HepG2 (cell line): ENCODE measurements around the gene STARD13. TPM values are rescaled to one million over a fixed set of nuclear protein-coding genes. Genes with fewer than 3 reads are reported as not detected.

Experiments
- ATAC-seq: fragments of 200-7000 bp; cut with Tn5 transposase; 3 replicates; pipeline ENCODE4 v1.9.1; 2020; ENCODE audit warnings: mild to moderate bottlenecking, moderate library complexity
- BruUV-seq: library from RNA; stranded (reverse); fragments of 400-500 nt; replicated peaks from 2 replicates; lab custom pipeline; 2021; lab: Mats Ljungman, UMichigan
- CTCF ChIA-PET: fragments of 300-600 bp; formaldehyde crosslinking; extraction: SDS; loops from one replicate; lab custom pipeline; 2021; ENCODE audit warnings: low total read pairs, inconsistent platforms, low intra/inter-chr PET ratio; lab: Yijun Ruan, JAX
- POLR2A ChIA-PET: fragments of 350-600 bp; sonication (Branson Sonifier 250); formaldehyde crosslinking; loops from one replicate; lab custom pipeline; 2020; ENCODE audit warnings: antibody characterized with exemption, inconsistent platforms; lab: Yijun Ruan, JAX
- DNase-seq: peaks from one replicate; pipeline ENCODE4 v3.0.0-alpha.2; 2015; ENCODE audit warnings: low spot score
- FAIRE-seq: peaks from 3 replicates; lab custom pipeline; 2011; peaks lifted over from hg19 to GRCh38; lab: Jason Lieb, UNC
- H2AFZ ChIP-seq: one replicate; pipeline ENCODE4 v1.6.1; 2011; ENCODE audit warnings: low read length, inconsistent platforms
- H3K27ac ChIP-seq: fragments of 300-600 bp; 3 replicates; pipeline ENCODE4 v1.8.0; 2011; ENCODE audit warnings: mixed run types, mild to moderate bottlenecking, mixed read lengths, low read length, inconsistent platforms; ENCODE audit not compliant: insufficient read depth; ENCODE audit errors: extremely low read length
- H3K27me3 ChIP-seq, 2 experiments: fragments of 200-600 bp in 1 of 2; 2 replicates in 1 of 2; 3 replicates in 1 of 2; pipeline versions ENCODE4 v1.6.0 to v1.8.0; 2011; ENCODE audit warnings: low read length in 2 of 2, mild to moderate bottlenecking in 2 of 2, moderate library complexity in 2 of 2, inconsistent platforms in 1 of 2; ENCODE audit not compliant: insufficient read depth in 2 of 2, control insufficient read depth in 1 of 2
- H3K36me3 ChIP-seq, 2 experiments: fragments of 200-600 bp in 1 of 2; replicated peaks in 1 of 2; 2 replicates in 1 of 2; 3 replicates in 1 of 2; pipeline versions ENCODE4 v1.5.1 to v1.8.0; 2011; ENCODE audit warnings: low read length in 2 of 2, inconsistent platforms in 1 of 2; ENCODE audit not compliant: insufficient read depth in 2 of 2, control insufficient read depth in 1 of 2
- H3K4me1 ChIP-seq: 2 replicates; pipeline ENCODE4 v1.5.1; 2012; ENCODE audit warnings: low read length, inconsistent platforms; ENCODE audit not compliant: insufficient read depth
- H3K4me2 ChIP-seq: 2 replicates; pipeline ENCODE4 v1.6.0; 2011; ENCODE audit warnings: low read depth, low read length, inconsistent platforms
- H3K4me3 ChIP-seq, 3 experiments: fragments of 200-600 bp in 1 of 3; sonication (generic), shearing (Covaris generic) in 1 of 3; replicated peaks in 1 of 3; 2 replicates each; pipeline ENCODE4 v1.5.1; 2011 to 2016; ENCODE audit warnings: low read length in 3 of 3, inconsistent platforms in 2 of 3, low read depth in 2 of 3, mild to moderate bottlenecking in 2 of 3, control low read depth in 1 of 3, mixed read lengths in 1 of 3; ENCODE audit not compliant: insufficient read depth in 1 of 3
- H3K79me2 ChIP-seq: one replicate; pipeline ENCODE4 v1.6.1; 2011; ENCODE audit warnings: low read length, inconsistent platforms; ENCODE audit not compliant: insufficient read depth
- H3K9ac ChIP-seq: 2 replicates; pipeline ENCODE4 v1.6.0; 2011; ENCODE audit warnings: mild to moderate bottlenecking, low read depth, low read length, inconsistent platforms; ENCODE audit not compliant: insufficient read depth
- H3K9me3 ChIP-seq: 2 replicates; pipeline ENCODE4 v1.5.1; 2012; ENCODE audit warnings: mild to moderate bottlenecking, low read length
- H4K20me1 ChIP-seq: 2 replicates; pipeline ENCODE4 v1.6.0; 2011; ENCODE audit warnings: inconsistent platforms, mild to moderate bottlenecking, low read length, moderate library complexity; ENCODE audit not compliant: insufficient read depth
- FOXO1 ChIP-seq: sonication (generic); formaldehyde crosslinking; IDR thresholded peaks from 2 replicates; pipeline ENCODE4 v1.4.0; 2020; ENCODE audit warnings: missing genetic modification reagents
- KAT8 ChIP-seq: IDR thresholded peaks from 2 replicates; pipeline ENCODE4 v1.6.1; 2016; ENCODE audit warnings: missing genetic modification reagents, missing compliant biosample characterization
- MATR3 ChIP-seq: sonication (generic); formaldehyde crosslinking; IDR thresholded peaks from 2 replicates; pipeline ENCODE4 v1.4.0; 2020; ENCODE audit warnings: missing genetic modification reagents
- MBD4 ChIP-seq: IDR thresholded peaks from 2 replicates; pipeline ENCODE4 v1.6.1; 2012; ENCODE audit warnings: low read length, inconsistent platforms, borderline replicate concordance
- PCBP2 ChIP-seq: fragments of 200-400 bp; formaldehyde crosslinking; optimal IDR thresholded peaks from 2 replicates; pipeline ENCODE3; 2018; ENCODE audit warnings: low read length, low read depth; ENCODE audit not compliant: poor library complexity, severe bottlenecking
- POLR2G ChIP-seq: fragments of 200-400 bp; formaldehyde crosslinking; IDR thresholded peaks from 2 replicates; pipeline ENCODE4 v1.6.1; 2018; ENCODE audit warnings: mild to moderate bottlenecking, low read depth, low read length, moderate library complexity
- PPARG ChIP-seq: conservative IDR thresholded peaks from 2 replicates; pipeline ENCODE4 v1.6.1; 2016; ENCODE audit warnings: missing biosample characterization, missing genetic modification reagents
- PRMT3 ChIP-seq: sonication (generic); formaldehyde crosslinking; IDR thresholded peaks from 2 replicates; pipeline ENCODE4 v1.8.1; 2022; ENCODE audit warnings: low read depth, mild to moderate bottlenecking, moderate library complexity, missing genetic modification reagents, borderline replicate concordance
- REST ChIP-seq, 2 experiments: IDR thresholded peaks; 2 replicates each; pipeline ENCODE4 v1.6.1; 2011 to 2012; ENCODE audit warnings: low read length in 2 of 2, borderline replicate concordance in 1 of 2, low read depth in 1 of 2, mild to moderate bottlenecking in 1 of 2, moderate library complexity in 1 of 2
- U2AF1 ChIP-seq: fragments of 200-400 bp; formaldehyde crosslinking; optimal IDR thresholded peaks from 2 replicates; pipeline ENCODE3; 2017; ENCODE audit warnings: mild to moderate bottlenecking, low read depth, low read length
- ZNF280B ChIP-seq: sonication (generic); formaldehyde crosslinking; IDR thresholded peaks from 2 replicates; pipeline ENCODE4 v1.5.0; 2020; ENCODE audit warnings: missing genetic modification reagents, mild to moderate bottlenecking, borderline replicate concordance
- ZNF317 ChIP-seq: sonication (generic); formaldehyde crosslinking; IDR thresholded peaks from 2 replicates; pipeline ENCODE4 v1.5.0; 2020; ENCODE audit warnings: mild to moderate bottlenecking, missing genetic modification reagents
- ZNF33A ChIP-seq: sonication (generic); formaldehyde crosslinking; IDR thresholded peaks from 2 replicates; pipeline ENCODE4 v1.5.1; 2020; ENCODE audit warnings: missing genetic modification reagents, mild to moderate bottlenecking, moderate library complexity, borderline replicate concordance
- ZNF557 ChIP-seq: sonication (generic); formaldehyde crosslinking; IDR thresholded peaks from 2 replicates; pipeline ENCODE4 v1.4.0; 2020; ENCODE audit warnings: missing genetic modification reagents
- ZNF83 ChIP-seq: sonication (generic); formaldehyde crosslinking; IDR thresholded peaks from 2 replicates; pipeline ENCODE4 v1.4.0; 2020; ENCODE audit warnings: missing genetic modification reagents, mild to moderate bottlenecking, borderline replicate concordance
- ZNF891 ChIP-seq: sonication (generic); formaldehyde crosslinking; IDR thresholded peaks from 2 replicates; pipeline ENCODE4 v1.5.0; 2020; ENCODE audit warnings: mild to moderate bottlenecking, missing genetic modification reagents
- WGBS: methylation state at CpG from one replicate; pipeline ENCODE4 v1.1.6; 2017; ENCODE audit warnings: low lambda C conversion rate; 5-methylcytosine and 5-hydroxymethylcytosine counted together
- in situ Hi-C: cut with HindIII; loops from 2 replicates; pipeline ENCODE4 v1.10.0; 2017; ENCODE audit warnings: low pct_unique_long_range_greater_than_20kb; ENCODE audit not compliant: extremely low pct_ligation_motif_present
- intact Hi-C: fragments of 100-400 bp; cut with micrococcal nuclease; formaldehyde crosslinking; loops from one replicate; pipeline ENCODE4 v1.10.0; 2022; ENCODE audit not compliant: unreplicated experiment
- polyA plus RNA-seq, 8 experiments: library from polyadenylated mRNA; depleted of rRNA in 3 of 8; stranded (reverse) in 7 of 8; unstranded in 1 of 8; fragments of >200 nt; fragmentation: Illumina TruSeq in 4 of 8; extraction: Trizol in 4 of 8; gene quantifications; 2 replicates each; pipeline versions ENCODE4 v1.2.1 to v1.2.3, GENCODE V29; 2011 to 2016; ENCODE audit warnings: low read depth in 4 of 8, missing spikeins in 1 of 8, mixed read lengths in 1 of 8; ENCODE audit not compliant: insufficient read depth in 1 of 8
- total RNA-seq, 5 experiments: library from RNA; depleted of rRNA; stranded (reverse); fragments of >200 nt; fragmentation: Illumina TruSeq; extraction: Trizol; gene quantifications; 2 replicates each; pipeline ENCODE4 v1.2.3, GENCODE V29; 2016; ENCODE audit warnings: low read depth in 1 of 5

The STARD13 gene
- total and polyA plus RNA-seq, 2 of the 13 experiments (the other 11 are each of a cell fraction or from before 2014, with no cell fraction given): 12.8 to 14.3 TPM

GRCh38 chr13:33183431-33184111 lies 102.0 kb downstream of the STARD13 start (continued):
- TF ChIP-seq PPARG (CRISPR knock-in tag) (no peak), MATR3 (CRISPR knock-in tag) (no peak), KAT8 (CRISPR knock-in tag) (no peak), PCBP2 (no peak), ZNF83 (CRISPR knock-in tag) (no peak), POLR2G (no peak), MBD4 (no peak), ZNF891 (CRISPR knock-in tag) (no peak)

- no peaks in the 10 kb centered on the region for H4K20me1 ChIP-seq
- no peaks in the 10 kb centered on the region for H3K9me3 ChIP-seq
- no peak overlapping the region for H3K4me3 ChIP-seq
- intact Hi-C loops: no loop called here
- WGBS: 98% methylated on average over 9 of the region's 9 CpGs
- FAIRE-seq: no peak
- CTCF ChIA-PET: no interaction called here
- POLR2A ChIA-PET: interaction anchor here (1.4 kb wide), 1 partner anchor 14 kb away, joined by 4 read pairs; no protein-coding TSS in a partner anchor
- no peak overlapping the region for H3K9ac ChIP-seq
- H3K36me3 ChIP-seq: peaks cover 0 to 1% of the 10 kb centered on the region in 2 experiments; a peak in 2 of 5 replicates
- H2AFZ ChIP-seq: no peak overlapping the region
- H3K4me1 ChIP-seq: peaks cover 28% of the 10 kb centered on the region
- no peak for DNase-seq
- no peak for ATAC-seq
- in situ Hi-C loops: no loop called here
- no TSS peak for BruUV-seq
- no peaks in the 10 kb centered on the region for H3K79me2 ChIP-seq
- no peak overlapping the region for H3K4me2 ChIP-seq
- no peaks in the 10 kb centered on the region for H3K27me3 ChIP-seq
- no peak overlapping the region for H3K27ac ChIP-seq
- TF ChIP-seq ZNF33A (CRISPR knock-in tag) (no peak), PRMT3 (no peak), FOXO1 (no peak), ZNF317 (CRISPR knock-in tag) (no peak), U2AF1 (no peak), REST (IDR thresholded peaks at IDR 0.05; ENCODE audit: borderline replicate concordance in 1 of 2, low read depth in 1 of 2, low read length in 2 of 2) (no peak), ZNF557 (CRISPR knock-in tag) (no peak), ZNF280B (CRISPR knock-in tag) (no peak)
These were observed 102.8 kb downstream of the STARD13 start for GRCh38 chr13:33182729-33183128.
